HEK293 (cell line): ENCODE measurements around the gene FAM209B.

Experiments
- CTCF ChIA-PET: fragments of 350-600 bp; formaldehyde crosslinking; extraction: SDS; loops from one replicate; lab custom pipeline; 2021; ENCODE audit warnings: antibody characterized with exemption; lab: Yijun Ruan, JAX
- POLR2A ChIA-PET: fragments of 300-600 bp; formaldehyde crosslinking; extraction: SDS; loops from one replicate; lab custom pipeline; 2020; ENCODE audit warnings: antibody characterized with exemption, inconsistent platforms; lab: Yijun Ruan, JAX
- H3K27ac ChIP-seq: fragments of 200-500 bp; sonication (Bioruptor generic); 2 replicates; pipeline ENCODE4 v1.5.1; 2014; ENCODE audit warnings: low read depth, low read length, control low read depth, inconsistent platforms; ENCODE audit errors: extremely low read depth
- H3K36me3 ChIP-seq, 2 experiments: fragments of 200-500 bp in 1 of 2; sonication (Bioruptor generic) in 1 of 2; 1 replicate in 1 of 2; 2 replicates in 1 of 2; pipeline ENCODE4 v1.5.1; 2014 to 2017; ENCODE audit warnings: inconsistent platforms in 2 of 2, low read length in 2 of 2; ENCODE audit not compliant: control insufficient read depth in 2 of 2, insufficient read depth in 1 of 2
- H3K4me1 ChIP-seq: fragments of 200-500 bp; sonication (Bioruptor generic); 2 replicates; pipeline ENCODE4 v1.5.1; 2014; ENCODE audit warnings: mild to moderate bottlenecking, low read length, inconsistent platforms; ENCODE audit not compliant: control insufficient read depth, insufficient read depth
- H3K4me3 ChIP-seq: 2 replicates; pipeline ENCODE4 v1.5.1; 2011; ENCODE audit warnings: low read depth, mild to moderate bottlenecking, control low read depth, low read length, moderate library complexity
- H3K9me3 ChIP-seq: fragments of 200-500 bp; sonication (Bioruptor generic); 2 replicates; pipeline ENCODE4 v1.5.1; 2014; ENCODE audit warnings: low read depth, low read length, inconsistent platforms; ENCODE audit not compliant: control insufficient read depth, insufficient read depth
- GLI4 ChIP-seq: fragments of 450-650 bp; formaldehyde crosslinking; IDR thresholded peaks from 2 replicates; pipeline ENCODE4 v1.5.1; 2016; ENCODE audit warnings: missing biosample characterization, missing genetic modification characterization
- KLF8 ChIP-seq: fragments of 450-650 bp; formaldehyde crosslinking; IDR thresholded peaks from 2 replicates; pipeline ENCODE4 v1.5.1; 2016; ENCODE audit warnings: missing biosample characterization, missing genetic modification characterization
- ZNF366 ChIP-seq: fragments of 450-650 bp; formaldehyde crosslinking; conservative IDR thresholded peaks from 2 replicates; pipeline ENCODE4 v1.5.1; 2016; ENCODE audit warnings: missing biosample characterization, missing genetic modification characterization
- TF ChIP-seq, protein P1 (sequence below): fragments of 450-650 bp; formaldehyde crosslinking; IDR thresholded peaks from 2 replicates; pipeline ENCODE4 v1.5.1; 2016; ENCODE audit warnings: missing biosample characterization, missing genetic modification characterization, borderline replicate concordance

Gene FAM209B

GRCh38 chr20:56584916-56585315, 51.9 kb downstream of the FAM209B start:
- Histone ChIP-seq H3K4me3 (no peak overlapping the region), H3K36me3 (no peaks in the 10 kb centered on the region), H3K27ac (no peak overlapping the region)
- POLR2A ChIA-PET: interaction anchor here (0.7 kb wide), 1 partner anchor 134 kb away, joined by 3 read pairs; no protein-coding TSS in a partner anchor
- CTCF ChIA-PET: interaction anchor here (1.0 to 1.4 kb wide), 2 partner anchors 34 to 399 kb away, joined by 3 read pairs; no protein-coding TSS in a partner anchor
- no peak for TF ChIP-seq GLI4 (tag by site-specific recombination)
- TF ChIP-seq ZNF366 (tag by site-specific recombination): no peak
- TF ChIP-seq KLF8 (tag by site-specific recombination): no peak
- TF ChIP-seq, protein P1, sequence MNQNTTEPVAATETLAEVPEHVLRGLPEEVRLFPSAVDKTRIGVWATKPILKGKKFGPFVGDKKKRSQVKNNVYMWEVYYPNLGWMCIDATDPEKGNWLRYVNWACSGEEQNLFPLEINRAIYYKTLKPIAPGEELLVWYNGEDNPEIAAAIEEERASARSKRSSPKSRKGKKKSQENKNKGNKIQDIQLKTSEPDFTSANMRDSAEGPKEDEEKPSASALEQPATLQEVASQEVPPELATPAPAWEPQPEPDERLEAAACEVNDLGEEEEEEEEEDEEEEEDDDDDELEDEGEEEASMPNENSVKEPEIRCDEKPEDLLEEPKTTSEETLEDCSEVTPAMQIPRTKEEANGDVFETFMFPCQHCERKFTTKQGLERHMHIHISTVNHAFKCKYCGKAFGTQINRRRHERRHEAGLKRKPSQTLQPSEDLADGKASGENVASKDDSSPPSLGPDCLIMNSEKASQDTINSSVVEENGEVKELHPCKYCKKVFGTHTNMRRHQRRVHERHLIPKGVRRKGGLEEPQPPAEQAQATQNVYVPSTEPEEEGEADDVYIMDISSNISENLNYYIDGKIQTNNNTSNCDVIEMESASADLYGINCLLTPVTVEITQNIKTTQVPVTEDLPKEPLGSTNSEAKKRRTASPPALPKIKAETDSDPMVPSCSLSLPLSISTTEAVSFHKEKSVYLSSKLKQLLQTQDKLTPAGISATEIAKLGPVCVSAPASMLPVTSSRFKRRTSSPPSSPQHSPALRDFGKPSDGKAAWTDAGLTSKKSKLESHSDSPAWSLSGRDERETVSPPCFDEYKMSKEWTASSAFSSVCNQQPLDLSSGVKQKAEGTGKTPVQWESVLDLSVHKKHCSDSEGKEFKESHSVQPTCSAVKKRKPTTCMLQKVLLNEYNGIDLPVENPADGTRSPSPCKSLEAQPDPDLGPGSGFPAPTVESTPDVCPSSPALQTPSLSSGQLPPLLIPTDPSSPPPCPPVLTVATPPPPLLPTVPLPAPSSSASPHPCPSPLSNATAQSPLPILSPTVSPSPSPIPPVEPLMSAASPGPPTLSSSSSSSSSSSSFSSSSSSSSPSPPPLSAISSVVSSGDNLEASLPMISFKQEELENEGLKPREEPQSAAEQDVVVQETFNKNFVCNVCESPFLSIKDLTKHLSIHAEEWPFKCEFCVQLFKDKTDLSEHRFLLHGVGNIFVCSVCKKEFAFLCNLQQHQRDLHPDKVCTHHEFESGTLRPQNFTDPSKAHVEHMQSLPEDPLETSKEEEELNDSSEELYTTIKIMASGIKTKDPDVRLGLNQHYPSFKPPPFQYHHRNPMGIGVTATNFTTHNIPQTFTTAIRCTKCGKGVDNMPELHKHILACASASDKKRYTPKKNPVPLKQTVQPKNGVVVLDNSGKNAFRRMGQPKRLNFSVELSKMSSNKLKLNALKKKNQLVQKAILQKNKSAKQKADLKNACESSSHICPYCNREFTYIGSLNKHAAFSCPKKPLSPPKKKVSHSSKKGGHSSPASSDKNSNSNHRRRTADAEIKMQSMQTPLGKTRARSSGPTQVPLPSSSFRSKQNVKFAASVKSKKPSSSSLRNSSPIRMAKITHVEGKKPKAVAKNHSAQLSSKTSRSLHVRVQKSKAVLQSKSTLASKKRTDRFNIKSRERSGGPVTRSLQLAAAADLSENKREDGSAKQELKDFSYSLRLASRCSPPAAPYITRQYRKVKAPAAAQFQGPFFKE (tag by site-specific recombination): no peak
- TF ChIP-seq, all 188 proteins: peak for 0
- Histone ChIP-seq H3K9me3 (no peaks in the 10 kb centered on the region), H3K4me1 (no peaks in the 10 kb centered on the region)
